Activated CD4-positive, alpha-beta T cell treated with anti-CD3 and anti-CD28 coated beads, Interleukin-2, amount 50 U/mL, for 16 hours (primary cell): ENCODE data around the gene CALY.

Experiments used
- DNase-seq: peaks from one replicate; pipeline ENCODE4 v3.0.0-alpha.2; 2020

The CALY gene

DNA sequence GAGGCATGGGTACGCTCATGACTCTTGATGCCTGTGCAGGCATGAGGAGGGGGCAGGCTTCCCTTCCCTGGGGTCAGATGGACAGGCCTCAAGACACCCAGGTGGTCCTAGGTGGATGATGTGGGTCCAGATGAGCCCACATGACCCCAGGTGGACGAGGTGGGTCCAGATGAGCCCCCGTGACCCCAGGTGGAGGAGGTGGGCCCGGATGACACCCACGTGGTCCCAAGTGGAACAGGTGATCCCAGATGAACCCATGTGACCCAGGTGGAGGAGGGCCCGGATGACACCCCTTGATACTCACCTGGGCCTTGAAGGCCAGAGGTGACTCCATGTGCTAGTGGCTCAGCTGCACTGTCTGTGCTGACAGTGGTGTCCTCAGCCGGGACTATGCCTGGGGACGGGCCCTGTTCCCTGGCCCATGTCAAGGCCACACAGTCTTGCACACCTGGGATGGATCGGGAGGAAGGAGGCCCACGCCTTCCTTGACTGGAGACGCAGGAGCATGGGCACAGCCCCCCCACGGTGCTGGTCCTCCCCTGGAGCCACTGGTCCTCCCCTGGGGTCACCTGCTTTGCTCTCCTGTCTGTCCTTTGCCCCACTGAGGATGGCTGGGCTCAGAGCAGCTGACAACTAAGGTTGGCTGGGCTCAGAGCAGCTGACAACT lies 13.7 kb upstream of the CALY start:
- DNase-seq, result no peak

DNA sequence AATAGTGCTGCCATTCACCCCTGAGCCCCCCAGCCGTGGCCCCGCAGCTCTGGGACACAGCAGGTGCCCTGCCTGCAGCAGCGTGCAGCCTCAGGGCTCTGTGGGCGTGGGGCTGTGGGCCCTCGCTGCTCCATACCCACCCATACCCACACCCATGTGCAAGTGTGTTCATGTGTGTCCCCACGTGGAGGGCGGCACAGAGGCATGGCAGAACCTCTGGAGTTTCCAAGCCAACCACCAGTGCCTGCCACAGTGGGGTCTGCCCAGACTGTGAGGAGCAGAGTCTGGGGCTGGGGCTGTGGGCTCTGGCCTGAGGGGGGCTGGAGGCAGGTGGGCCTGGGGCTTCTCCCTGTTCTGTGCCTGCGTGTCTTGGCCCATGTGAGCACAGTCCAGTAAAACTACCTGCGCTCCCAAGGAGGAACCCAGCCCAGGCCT lies 12.9 kb upstream of the CALY start:
- no peak for DNase-seq

- DNase-seq, result no peak
These were observed 12.5 kb upstream of the CALY start for GRCh38 chr10:133349160-133349568.

DNA sequence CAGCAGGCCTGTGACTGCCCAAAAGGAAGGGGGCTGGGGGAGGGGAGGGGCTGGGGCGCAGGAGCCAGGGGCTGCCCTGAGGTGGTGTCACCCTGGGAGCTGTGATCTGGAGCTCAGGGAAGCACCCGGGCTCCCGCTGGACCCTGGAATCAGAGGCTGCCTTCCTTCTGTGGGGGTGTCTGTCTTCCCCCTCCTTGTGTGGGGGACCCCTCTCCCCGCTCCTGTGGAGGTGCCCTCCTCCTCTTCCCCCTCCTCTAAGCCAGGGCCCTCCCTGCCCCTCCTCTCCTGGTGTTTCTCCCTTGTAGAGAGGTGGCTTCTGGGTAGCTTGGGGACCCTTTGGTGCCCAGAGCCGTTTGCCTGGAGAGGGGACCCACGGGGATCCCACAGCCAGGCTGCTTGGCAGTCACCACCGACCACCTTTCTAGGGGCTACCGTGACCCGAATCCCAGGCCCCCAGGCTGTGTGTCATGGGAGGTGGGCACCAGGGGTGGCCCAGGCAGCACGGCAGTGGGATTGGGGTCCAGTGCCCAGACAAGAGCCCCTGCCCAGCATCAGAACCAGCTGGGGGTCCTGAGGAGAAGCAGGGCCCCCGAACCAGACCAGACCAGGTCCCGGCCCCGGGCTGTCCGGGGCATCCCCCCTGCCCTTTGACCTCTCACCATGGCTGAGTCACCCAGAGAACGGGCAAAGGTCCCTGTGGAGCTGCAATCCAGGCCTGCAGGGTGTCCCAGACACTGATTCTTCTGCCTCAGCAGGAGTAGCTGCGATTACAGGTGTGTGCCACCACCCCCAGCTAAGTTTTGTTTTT lies 11.2 kb upstream of the CALY start:
- no peak for DNase-seq

DNA sequence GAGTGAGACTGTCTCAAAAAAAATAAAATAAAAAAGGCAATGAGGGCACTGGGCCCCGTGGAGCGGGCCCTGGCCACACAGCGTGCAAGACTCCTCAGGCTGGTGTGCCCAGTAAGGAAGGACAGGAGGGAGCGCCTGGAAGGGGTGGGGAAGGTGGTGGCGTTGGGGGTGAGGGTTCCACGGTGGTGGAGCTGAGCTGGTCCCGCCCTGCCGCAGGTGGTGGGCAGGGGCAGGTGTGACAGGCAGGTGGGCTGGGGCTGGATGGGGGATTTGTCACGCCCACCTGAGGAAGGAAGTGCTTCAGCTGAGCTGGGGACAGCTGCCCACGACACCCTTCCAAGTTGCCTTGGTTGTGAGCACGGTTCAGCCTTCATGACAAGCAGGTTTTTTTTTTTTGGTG lies 9.7 kb upstream of the CALY start:
- no peak for DNase-seq

DNA sequence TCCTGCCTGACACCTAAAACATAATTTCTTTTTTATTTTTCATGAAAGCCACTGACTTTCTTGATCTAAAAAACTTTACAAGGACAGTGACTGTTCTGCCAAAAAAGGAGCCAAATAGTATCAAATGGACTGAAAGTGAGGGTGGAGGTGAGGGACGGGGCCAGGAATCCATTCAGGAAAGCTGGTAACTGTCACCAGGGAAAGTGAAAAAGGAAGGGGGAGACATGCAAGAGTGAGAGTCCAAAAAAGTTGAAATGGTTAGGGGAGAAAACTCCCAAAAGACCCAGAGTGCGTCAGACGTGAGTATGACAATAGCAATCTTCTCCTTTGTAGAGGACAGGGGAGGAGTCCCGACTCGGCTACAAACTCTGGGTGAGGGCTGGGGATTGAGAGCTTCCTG lies 7.5 kb upstream of the CALY start:
- no peak for DNase-seq

DNA sequence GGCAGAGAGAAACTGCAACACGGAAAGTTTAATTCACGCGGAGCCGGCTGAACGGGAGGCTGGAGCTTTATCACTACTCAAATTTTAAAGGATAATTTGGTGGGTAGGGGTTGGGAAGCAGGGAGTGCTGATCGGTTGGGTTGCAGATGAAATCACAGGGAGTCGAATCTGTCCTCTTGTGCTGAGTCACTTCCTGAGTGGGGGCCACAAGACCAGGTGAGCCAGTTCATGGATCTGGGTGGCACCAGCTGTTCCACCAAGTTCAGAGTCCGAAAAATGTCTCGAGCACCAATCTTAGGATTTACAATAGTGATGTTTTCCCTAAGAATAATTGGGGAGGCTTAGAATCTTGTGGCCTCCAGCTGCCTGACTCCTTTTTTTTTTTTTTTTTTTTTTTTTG lies 6.9 kb upstream of the CALY start:
- DNase-seq, result no peak

DNA sequence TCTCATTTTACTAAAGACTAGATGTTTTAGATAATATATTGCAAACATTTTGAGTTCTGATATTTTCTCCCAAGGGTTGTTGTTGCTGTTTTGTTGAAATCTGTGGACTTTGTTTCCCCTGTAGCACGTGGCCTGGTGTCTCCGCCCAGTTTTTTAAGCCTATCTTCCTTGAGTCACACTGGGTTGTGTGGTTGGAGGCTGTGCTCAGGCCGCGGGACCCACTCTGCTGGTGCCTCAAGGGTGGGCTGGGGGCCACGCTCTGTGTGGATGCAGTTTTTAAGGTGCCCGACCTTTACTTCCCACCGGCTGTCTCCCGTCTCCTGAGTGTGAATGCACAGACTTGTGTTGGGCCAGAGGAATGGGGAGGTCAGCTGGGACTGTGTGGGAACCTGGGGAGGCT lies 6.2 kb upstream of the CALY start:
- no peak for DNase-seq

DNA sequence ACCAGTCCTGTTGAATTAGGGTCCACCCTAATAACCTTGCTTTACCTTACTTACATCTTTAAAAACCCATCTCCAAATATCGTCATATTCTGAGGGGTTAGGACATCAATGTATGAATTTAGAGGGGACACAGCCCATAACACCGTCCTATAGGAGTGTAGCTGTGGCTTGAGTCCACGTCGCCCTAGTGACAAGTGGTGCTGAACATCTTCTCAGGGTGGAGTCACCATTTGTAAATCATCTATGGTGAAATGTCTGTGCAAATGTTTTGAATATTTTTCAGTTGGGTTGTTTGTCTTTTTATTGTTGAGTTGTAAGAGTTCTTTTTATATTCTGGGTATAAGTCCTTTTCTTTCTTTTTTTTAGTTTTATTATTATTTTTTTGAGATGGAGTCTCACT lies 5.3 kb upstream of the CALY start:
- no peak for DNase-seq

- no peak for DNase-seq
These were observed 3.1 kb upstream of the CALY start for GRCh38 chr10:133339708-133340380.

DNA sequence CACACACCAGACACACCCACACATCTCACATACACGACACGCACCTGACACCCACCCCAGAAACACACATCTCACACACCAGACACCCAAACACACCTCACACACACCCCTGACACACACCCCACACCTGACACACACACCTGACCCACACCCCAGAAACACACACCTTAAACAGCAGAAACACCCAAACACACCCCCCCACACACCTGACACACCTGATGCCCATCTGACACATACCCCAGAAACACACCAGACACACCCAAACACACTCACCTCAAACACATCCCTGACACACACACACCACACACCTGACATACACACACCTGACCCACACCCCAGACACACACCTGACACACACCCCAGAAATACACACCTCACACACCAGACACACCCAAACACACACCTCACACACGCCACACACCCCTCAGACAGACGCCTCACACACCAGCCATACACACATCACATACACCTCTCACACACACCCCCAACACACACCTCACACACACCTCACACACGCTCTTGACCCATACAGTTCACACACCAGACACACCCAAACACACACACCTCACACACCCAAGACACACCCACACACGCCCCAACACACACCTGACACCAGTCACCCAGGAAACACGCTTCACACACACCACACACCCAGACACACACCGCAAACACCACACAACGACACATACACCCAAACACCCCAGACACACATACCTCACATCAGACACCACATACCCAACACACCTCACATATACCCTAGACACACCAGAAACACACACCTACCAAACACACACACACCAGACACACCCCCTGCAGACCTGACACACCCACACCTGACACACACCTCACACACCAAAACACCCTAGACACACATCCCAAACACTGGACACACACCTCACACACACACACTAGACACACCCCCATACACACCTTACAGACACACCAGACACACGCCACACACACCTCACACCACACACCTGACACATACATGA lies 1.7 kb upstream of the CALY start:
- DNase-seq, result no peak

- no peak for DNase-seq
These were observed 652 bp upstream of the CALY start for GRCh38 chr10:133337370-133337725.

DNA sequence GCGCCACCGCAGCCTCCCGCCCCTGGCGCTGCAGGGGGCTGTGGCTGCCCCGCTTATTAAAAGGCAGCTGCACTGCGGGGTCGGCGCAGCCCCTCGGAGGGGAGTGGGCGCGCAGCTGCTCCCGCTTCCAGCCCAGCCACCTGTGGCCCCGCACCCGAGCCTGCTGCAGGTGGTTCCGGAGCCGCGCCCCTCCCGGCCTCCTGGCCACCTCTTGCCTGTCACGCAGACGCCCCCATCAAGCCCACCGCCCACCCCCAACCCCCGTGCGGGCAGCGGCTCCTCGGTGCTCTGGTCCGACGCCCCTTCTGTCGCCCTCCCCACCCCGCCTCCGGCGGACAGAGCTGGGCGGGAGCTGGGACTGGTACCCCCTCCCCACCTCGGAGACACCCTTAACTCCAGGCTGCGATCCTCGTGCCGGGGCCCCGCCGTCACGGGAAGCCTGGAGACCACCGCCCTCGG lies 549 bp downstream of the CALY start:
- DNase-seq, result no peak

GRCh38 chr10:133335246-133336117 lies 1.2 kb downstream of the CALY start:
- peak; percentile 56 for DNase-seq

DNA sequence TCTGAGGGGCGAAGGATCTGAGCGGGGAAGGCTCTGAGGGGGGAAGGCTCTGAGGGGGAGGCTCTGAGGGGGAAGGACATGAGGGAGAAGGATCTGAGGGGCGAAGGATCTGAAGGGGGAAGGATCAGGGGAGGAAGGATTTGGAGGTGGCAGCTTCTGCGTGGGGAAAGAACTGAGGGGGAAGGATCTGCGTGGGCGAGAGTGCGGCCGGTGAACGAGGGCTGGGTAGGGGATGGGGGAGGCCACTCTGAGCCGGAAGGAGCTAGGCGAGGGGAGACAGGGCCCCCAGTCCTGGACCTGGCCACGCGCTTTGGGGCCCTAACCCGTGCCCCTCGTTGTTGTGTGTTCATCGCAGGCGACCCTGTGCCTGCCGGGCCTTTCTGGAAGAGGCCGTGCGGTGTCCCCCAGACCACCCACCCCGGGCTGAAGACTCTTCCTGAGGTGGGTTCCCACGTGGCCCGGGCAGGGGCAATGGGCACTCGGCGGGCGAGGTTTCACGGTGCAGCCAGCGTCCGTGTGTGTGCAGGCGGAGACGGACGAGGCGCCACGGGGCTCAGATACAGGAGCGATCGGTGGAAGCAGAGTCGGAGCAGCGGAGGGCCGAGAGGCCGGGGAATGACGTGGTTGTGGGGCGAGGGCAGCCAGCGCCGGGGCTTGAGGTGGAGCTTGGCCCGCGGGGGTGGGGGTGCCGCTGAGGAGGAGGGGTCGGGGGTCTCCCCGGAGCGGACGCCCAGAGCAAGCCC lies 2.0 kb downstream of the CALY start:
- no peak for DNase-seq

DNA sequence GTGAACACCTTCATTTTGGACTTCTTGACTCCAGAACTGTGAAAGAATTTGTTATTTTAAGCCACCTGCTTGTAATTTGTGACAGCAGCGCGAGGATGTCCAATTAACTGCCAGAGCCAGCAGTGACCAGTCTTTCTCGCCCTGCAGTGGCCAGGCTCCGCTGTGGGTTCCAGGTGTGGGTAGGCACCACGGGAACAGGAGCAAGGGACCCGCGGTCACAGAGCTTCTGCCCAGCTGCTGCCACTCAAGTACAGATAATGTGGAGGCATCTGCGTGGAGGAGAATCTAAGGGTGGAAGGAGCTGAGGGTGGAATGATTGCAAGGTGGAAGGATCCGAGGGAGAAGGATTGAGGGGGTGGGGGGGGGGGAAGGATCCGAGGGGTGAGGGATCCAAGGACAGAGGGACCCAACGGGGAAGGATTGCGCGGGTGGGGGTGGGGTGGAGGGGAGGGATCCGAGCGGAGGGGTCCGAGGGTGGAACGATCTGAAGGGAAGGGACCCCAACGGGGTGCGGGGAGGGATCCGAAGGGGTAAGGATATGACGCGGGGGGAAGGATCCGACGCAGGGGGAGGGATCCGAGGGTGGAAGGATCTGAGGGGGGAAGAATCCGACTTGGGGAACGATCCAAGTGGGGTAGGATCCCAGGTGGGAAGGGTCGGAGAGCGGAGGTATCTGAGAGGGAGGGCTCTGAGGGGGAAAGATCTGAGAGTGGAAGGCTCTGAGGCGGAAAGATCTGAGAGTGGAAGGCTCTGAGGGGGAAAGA lies 3.6 kb downstream of the CALY start:
- DNase-seq, result no peak

DNA sequence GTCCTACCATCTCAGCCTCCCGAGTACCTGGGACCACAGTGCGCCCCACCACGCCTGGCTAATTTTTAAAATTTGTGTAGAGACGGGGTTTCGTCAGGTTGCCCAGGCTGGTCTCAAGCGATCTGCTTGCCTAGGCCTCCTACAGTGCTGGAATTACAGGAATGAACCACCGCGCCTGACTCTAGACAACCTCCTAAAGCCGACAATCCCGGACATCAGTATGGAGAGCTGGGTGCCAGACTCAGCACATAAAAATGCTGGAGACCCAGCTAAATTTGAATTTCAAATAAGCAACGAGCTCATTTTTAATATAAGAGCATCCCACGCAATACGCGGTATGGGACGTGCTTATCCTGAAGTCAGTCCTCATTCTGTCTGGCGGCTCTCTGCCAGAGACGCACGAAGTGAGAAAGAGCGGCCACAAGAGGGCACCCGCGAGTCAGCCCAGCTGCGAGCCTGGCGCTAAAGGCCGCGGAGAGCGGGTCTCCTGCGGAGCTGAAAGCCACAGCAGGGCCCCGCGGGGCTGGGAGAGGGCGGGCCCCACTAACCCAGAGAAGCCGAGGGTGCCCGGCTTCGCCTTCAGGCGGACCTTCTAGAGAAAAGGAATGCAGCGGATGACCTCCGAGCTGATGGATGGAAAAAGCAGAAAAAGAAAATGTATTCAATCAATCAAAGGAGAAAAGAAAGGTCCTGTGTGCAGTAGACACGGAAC lies 7.0 kb downstream of the CALY start:
- DNase-seq, result peak; percentile 87

GRCh38 chr10:133328358-133329343 lies 8.0 kb downstream of the CALY start:
- no peak for DNase-seq
